NT2/D1 (cell line): ENCODE results near the gene FPR1.

ENCODE experiments used
- YY1 ChIP-seq: IDR thresholded peaks from 2 replicates; pipeline ENCODE4 v1.6.1; 2011; ENCODE audit not compliant: insufficient read length, insufficient read depth
- ZNF274 ChIP-seq: IDR thresholded peaks from 2 replicates; pipeline ENCODE4 v1.6.1; 2011; ENCODE audit warnings: mild to moderate bottlenecking, low read depth, low read length

- no peak for TF ChIP-seq ZNF274
- no peak for TF ChIP-seq YY1
Measured at GRCh38 chr19:51794885-51795490, 43.3 kb upstream of the FPR1 start, which contains the start of gene FPR3.
